Measurements from ENCODE around the gene CNTNAP5. TPM values are rescaled to one million over a fixed set of nuclear protein-coding genes. Genes with fewer than 3 reads are reported as not detected.

The CNTNAP5 gene
- total RNA-seq, 1 donor from 2014 or later = not detected

GRCh38 chr2:124604940-124605339, 579.9 kb downstream of the CNTNAP5 start:
- Histone ChIP-seq H3K36me3 (ENCODE audit: control insufficient read depth, insufficient read depth, low read length) (no peaks in the 10 kb centered on the region), H3K27me3 (ENCODE audit: control insufficient read depth, insufficient read depth, low read length) (no peaks in the 10 kb centered on the region), H3K4me3 (ENCODE audit: low read depth, low read length) (no peak overlapping the region)
- no peak for TF ChIP-seq CTCF (IDR thresholded peaks at IDR 0.05; ENCODE audit: insufficient read depth, low read length, poor library complexity, severe bottlenecking)
- DNase-seq (ENCODE audit: low read depth) = no peak

GRCh38 chr2:124607679-124608078, 582.6 kb downstream of the CNTNAP5 start:
- Histone ChIP-seq H3K27me3 (ENCODE audit: control insufficient read depth, insufficient read depth, low read length) (no peaks in the 10 kb centered on the region), H3K4me3 (ENCODE audit: low read depth, low read length) (no peak overlapping the region), H3K36me3 (ENCODE audit: control insufficient read depth, insufficient read depth, low read length) (no peaks in the 10 kb centered on the region)
- TF ChIP-seq CTCF (IDR thresholded peaks at IDR 0.05; ENCODE audit: insufficient read depth, low read length, poor library complexity, severe bottlenecking) = no peak
- DNase-seq (ENCODE audit: low read depth) = no peak

DNA sequence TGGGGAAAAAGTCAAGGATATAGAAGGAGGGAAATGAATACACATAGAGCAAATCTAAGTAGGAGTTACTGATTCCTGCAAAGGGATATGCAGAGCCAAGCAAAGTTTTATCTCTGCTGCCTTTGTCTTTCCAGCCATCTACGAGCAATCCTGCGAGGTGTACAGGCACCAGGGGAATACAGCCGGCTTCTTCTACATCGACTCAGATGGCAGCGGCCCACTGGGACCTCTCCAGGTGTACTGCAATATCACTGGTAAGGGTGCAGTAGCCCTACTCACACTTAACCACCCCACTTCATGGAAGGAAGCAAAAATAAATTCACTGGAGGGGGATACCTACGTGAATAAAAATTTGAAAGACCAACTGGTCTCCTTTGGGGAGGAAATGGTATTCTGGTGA, 584.6 kb downstream of the CNTNAP5 start:
- H3K27me3 ChIP-seq (ENCODE audit: control insufficient read depth, insufficient read depth, low read length) = no peaks in the 10 kb centered on the region
- H3K4me3 ChIP-seq (ENCODE audit: low read depth, low read length) = no peak overlapping the region
- no peaks in the 10 kb centered on the region for H3K36me3 ChIP-seq (ENCODE audit: control insufficient read depth, insufficient read depth, low read length)
- TF ChIP-seq CTCF (IDR thresholded peaks at IDR 0.05; ENCODE audit: insufficient read depth, low read length, poor library complexity, severe bottlenecking) = no peak
- DNase-seq (ENCODE audit: low read depth) = no peak

DNA sequence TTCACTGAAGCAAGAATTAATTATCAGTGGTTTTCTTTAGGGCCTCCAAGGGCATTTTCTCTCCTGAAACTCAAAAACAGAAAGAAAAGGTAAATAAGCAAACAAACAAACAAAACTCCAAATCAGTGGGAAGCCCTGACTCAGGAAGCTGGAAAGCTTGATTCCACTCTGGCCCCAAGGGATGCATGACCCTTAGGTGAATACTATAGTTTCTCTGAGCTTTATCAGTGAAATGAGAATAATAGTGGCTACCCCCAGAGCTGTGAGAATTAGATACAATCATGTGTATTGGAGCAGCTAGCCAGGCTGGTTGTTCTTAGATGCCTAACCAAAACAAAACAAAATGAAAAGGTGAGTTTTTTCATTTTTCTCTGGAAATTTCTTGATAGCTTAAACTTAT, 585.1 kb downstream of the CNTNAP5 start:
- H3K27me3 ChIP-seq (ENCODE audit: control insufficient read depth, insufficient read depth, low read length) = no peaks in the 10 kb centered on the region
- H3K4me3 ChIP-seq (ENCODE audit: low read depth, low read length) = no peak overlapping the region
- H3K36me3 ChIP-seq (ENCODE audit: control insufficient read depth, insufficient read depth, low read length) = no peaks in the 10 kb centered on the region
- no peak for TF ChIP-seq CTCF (IDR thresholded peaks at IDR 0.05; ENCODE audit: insufficient read depth, low read length, poor library complexity, severe bottlenecking)
- DNase-seq (ENCODE audit: low read depth) = no peak

DNA sequence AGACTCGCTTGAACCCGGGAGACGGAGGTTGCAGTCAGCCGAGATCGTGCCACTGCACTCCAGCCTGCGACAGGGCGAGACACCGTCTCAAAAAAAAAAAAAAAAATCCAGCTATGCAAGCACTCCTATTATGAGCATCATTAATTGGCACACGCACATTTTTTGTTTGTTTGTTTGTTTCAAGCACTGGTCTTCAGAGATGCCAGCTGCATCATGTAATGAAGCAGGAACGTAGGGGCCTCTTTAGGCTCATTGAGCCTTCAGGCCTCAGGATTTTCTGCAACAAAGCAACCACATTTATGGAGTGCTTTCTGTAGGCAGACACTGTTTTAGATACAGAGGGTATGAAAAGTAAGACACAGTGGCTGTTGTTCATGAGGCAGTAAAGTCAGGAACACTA, 585.8 kb downstream of the CNTNAP5 start:
- H3K36me3 ChIP-seq (ENCODE audit: control insufficient read depth, insufficient read depth, low read length) = no peaks in the 10 kb centered on the region
- no peaks in the 10 kb centered on the region for H3K27me3 ChIP-seq (ENCODE audit: control insufficient read depth, insufficient read depth, low read length)
- TF ChIP-seq CTCF (IDR thresholded peaks at IDR 0.05; ENCODE audit: insufficient read depth, low read length, poor library complexity, severe bottlenecking) = no peak
- no peak for DNase-seq (ENCODE audit: low read depth)
- no peak overlapping the region for H3K4me3 ChIP-seq (ENCODE audit: low read depth, low read length)

DNA sequence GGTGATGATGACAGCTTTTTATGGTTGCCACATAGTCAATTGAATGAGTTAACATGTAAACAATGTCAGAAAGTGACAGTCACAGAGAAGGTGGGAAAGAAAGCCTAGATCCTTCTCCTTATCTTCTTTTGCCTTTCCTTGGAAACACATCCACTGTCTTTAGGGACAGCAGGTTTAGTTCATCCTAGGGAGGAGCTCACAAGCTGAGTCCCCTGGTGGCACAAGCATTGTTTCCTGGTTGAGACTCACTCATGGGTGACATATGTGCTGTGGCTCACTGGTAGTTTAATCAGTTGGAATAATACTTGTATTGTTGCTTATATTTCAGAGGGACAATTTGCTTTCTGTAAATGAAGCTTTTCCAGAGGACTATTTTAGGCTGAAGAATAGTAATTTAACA, 598.5 kb downstream of the CNTNAP5 start:
- no peak overlapping the region for H3K4me3 ChIP-seq (ENCODE audit: low read depth, low read length)
- no peak for TF ChIP-seq CTCF (IDR thresholded peaks at IDR 0.05; ENCODE audit: insufficient read depth, low read length, poor library complexity, severe bottlenecking)
- H3K27me3 ChIP-seq (ENCODE audit: control insufficient read depth, insufficient read depth, low read length) = no peaks in the 10 kb centered on the region
- H3K36me3 ChIP-seq (ENCODE audit: control insufficient read depth, insufficient read depth, low read length) = no peaks in the 10 kb centered on the region
- DNase-seq (ENCODE audit: low read depth) = no peak

All from kidney epithelial cell (primary cell).